ENCODE measurements around the gene FBRSL1.

The FBRSL1 gene

DNA sequence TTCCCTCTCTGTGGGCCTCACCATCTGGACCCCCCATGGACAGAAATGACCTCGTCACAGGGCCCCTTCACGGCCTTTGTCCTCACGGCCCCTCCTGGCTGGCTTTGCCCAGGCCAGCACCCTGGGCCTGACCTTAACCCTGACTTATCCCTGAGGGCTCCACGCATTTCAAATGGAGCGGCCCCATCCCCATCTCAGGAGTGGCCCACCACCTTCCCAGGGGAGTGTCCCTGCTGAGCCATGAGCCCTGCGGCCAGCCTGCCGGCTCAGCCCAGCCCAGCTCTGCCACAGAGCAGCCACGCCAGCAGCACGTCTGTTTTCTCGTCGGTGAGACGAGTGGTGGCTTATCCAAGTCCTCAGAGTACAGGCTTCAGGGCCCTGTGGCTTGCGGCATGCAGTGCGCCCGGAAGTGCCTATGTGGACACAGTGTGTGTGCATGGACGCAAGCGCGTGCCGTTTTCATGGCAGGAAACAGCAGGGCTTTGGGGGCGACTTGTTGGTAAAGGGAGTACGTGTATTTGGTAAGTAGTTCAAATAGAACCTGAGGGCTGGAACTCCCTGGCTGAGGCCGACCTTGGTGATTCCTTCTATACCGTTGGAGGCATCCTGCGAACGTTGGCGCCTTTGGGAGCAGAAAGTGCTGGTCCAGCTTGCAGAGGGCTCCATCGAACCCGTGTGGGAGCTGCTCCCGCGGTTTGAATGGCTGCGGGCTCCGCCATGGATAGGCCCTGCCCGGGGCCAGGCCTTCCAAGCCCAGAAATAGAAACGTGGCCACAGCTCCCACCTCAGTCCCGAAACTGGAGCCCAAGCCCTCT lies 68.3 kb downstream of the FBRSL1 start:
- peak; percentile 53 to 95 for DNase-seq (ENCODE audit: low read depth in 1 of 2, low spot score in 1 of 2)
- no peaks in the 10 kb centered on the region for H3K27me3 ChIP-seq (ENCODE audit: insufficient read depth, poor library complexity, severe bottlenecking)
- TF ChIP-seq SPI1 (IDR thresholded peaks at IDR 0.05; ENCODE audit: borderline replicate concordance, low read depth) (no peak), POLR2AphosphoS5 (IDR thresholded peaks at IDR 0.05; ENCODE audit: low read depth) (peak; percentile 97), GABPA (IDR thresholded peaks at IDR 0.05; ENCODE audit: low read depth) (0 out of 2 replicates have a peak, but pooled peaks have one; percentile 36), REST (IDR thresholded peaks at IDR 0.05; ENCODE audit: insufficient replicate concordance, low read depth) (peak; percentile 39), CTCF (IDR thresholded peaks at IDR 0.05; ENCODE audit: insufficient read depth, low read length) (no peak)
- peak overlapping the region; percentile 90 for H3K27ac ChIP-seq (replicated peaks)
- H3K4me3 ChIP-seq (replicated peaks; ENCODE audit: insufficient read depth, low read length), result no peak overlapping the region

DNA sequence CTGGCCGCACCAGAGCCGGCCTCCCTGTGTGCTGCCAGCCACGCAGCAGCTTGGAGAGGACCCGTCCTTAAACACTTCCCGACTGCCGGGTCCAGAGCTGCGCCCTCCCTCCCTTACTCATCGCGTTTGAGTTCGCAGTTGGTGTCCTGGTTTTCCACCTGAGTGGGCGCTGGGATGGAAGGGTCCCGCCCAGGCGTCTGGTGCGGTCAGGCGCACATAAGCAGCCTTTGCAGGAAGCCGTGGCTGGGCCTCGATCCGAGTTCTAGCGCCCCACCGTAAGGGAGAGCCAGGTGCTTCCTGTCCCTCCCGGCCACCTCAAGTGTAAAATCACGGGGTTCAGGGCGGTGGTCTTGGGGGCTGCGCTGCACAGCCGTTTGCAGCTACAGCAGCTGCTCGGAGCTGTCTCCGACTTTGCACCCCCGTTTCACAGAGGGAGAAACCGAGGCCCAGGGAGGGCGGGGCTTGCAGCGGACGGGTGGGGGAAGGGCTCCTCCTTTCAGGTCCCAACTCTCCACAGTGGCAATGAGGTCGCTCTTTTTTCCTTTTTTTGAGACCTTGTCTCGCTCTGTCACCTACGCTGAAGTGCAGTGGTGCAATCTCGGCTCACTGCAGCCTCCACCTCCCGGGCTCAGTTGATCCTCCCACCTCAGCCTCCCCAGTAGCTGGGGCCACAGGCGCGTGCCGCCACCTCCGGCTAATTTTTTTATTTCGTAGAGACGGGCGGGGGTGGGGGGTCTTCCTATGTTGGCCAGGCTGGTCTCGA lies 69.1 kb downstream of the FBRSL1 start:
- Histone ChIP-seq H3K27me3 (ENCODE audit: insufficient read depth, poor library complexity, severe bottlenecking) (no peaks in the 10 kb centered on the region), H3K4me3 (replicated peaks; ENCODE audit: insufficient read depth, low read length) (peak overlapping the region; percentile 79), H3K27ac (replicated peaks) (peak overlapping the region; percentile 90)
- TF ChIP-seq CTCF (IDR thresholded peaks at IDR 0.05; ENCODE audit: insufficient read depth, low read length) (no peak), GABPA (IDR thresholded peaks at IDR 0.05; ENCODE audit: low read depth) (no peak), SPI1 (IDR thresholded peaks at IDR 0.05; ENCODE audit: borderline replicate concordance, low read depth) (no peak), REST (IDR thresholded peaks at IDR 0.05; ENCODE audit: insufficient replicate concordance, low read depth) (no peak), POLR2AphosphoS5 (IDR thresholded peaks at IDR 0.05; ENCODE audit: low read depth) (peak; percentile 61; the same call in 1 of the 2 replicates)
- peak in 1 of 2 experiments; percentile 72 for DNase-seq (ENCODE audit: low read depth in 1 of 2, low spot score in 1 of 2)

DNA sequence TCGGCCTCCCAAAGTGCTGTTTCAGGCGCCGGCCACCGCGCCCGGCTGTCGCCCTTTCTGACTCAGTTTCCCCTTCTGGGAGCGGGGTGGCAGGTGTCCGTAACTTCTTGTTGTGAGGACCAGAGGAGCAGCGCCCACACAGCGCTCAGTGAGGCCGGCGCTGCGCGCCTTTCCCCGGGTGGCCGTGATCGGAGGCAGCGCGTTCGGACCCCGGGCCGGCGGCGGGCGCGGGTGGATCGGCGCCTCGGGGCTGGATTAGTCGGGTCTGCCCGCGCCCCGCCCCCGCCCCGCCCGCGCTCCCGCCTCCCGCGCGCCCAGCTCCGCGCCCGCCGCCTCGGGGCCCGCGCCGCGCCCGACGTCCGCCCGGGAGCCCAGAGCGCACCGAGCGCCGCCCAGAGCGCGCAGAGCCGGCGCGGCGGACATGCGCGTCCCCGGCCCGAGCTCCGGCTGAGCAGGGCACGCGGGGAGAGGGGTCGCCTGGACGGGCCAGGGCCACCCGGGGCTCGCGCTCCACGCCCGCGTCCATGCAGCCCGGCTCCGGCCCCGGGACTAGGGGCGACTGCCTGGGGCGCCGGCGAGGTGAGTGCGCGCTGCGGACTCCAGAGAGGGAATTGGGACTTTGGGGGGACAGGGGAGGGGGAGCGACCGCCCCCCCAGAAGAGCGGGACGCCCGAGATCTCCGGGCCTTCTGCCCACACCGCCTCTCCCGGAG lies 69.9 kb downstream of the FBRSL1 start:
- DNase-seq (ENCODE audit: low read depth in 1 of 2, low spot score in 1 of 2), result peak; percentile 51 to 58
- Histone ChIP-seq H3K27me3 (ENCODE audit: insufficient read depth, poor library complexity, severe bottlenecking) (no peaks in the 10 kb centered on the region), H3K4me3 (replicated peaks; ENCODE audit: insufficient read depth, low read length) (peak overlapping the region; percentile 79), H3K27ac (replicated peaks) (peak overlapping the region; percentile 90)
- TF ChIP-seq SPI1 (IDR thresholded peaks at IDR 0.05; ENCODE audit: borderline replicate concordance, low read depth), result no peak
- no peak for TF ChIP-seq REST (IDR thresholded peaks at IDR 0.05; ENCODE audit: insufficient replicate concordance, low read depth)
- TF ChIP-seq POLR2AphosphoS5 (IDR thresholded peaks at IDR 0.05; ENCODE audit: low read depth), result no peak; the same call in 1 of the 2 replicates
- TF ChIP-seq CTCF (IDR thresholded peaks at IDR 0.05; ENCODE audit: insufficient read depth, low read length), result no peak

Data from HL-60 (cell line).